GM04504 (cell line): ENCODE measurements around the gene PITHD1.
"Not testable (repeated sequence)": the region's sequence is repeated elsewhere in the genome, so short reads cannot be mapped to it uniquely, and the experiment has no call there.

Experiments
- DNase-seq: peaks from one replicate; pipeline ENCODE4 v3.0.0-alpha.2; 2012; ENCODE audit warnings: low read depth

Gene PITHD1

DNA sequence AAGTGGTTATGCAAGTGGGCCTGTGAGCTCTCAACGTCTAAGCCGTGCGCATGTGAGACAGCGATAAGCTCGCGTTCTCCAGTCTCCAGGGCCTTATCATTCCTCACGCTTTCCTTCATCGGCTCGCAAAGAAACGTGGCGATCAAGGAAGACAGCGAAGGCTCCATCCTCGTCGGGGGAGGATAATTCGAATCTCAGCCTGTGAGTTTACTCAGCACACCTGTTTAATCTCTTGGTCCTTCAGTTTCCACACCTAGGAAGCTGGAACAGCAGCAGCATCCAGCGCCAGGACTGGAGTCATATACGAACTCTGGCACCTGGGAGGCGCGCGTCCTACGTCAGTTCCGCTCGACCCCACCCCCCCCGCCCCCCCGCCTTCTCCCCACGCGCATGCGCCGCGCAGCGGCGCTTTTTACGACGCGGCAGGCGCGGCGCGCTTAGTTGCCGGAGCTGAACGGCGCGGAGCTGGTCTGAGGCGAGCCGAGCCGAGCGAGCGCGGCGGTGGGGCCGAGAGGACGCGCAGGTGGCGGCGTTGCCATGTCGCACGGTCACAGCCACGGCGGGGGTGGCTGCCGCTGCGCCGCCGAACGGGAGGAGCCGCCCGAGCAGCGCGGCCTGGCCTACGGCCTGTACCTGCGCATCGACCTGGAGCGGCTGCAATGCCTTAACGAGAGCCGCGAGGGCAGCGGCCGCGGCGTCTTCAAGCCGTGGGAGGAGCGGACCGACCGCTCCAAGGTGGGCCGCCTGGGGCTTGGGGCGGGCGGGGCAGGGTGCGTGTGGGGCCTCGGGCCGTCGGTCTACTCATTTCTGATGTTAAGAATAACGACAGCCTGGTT lies at the start of gene PITHD1:
PITHD1 (plus strand) TSS at position 440 of the 836 bp plus-strand sequence; CDS start at position 538, 98 bp downstream.
- DNase-seq = peak; percentile 58

GRCh38 chr1:23732363-23733224 lies 45.6 kb upstream of the PITHD1 start:
- no peak for DNase-seq

DNA sequence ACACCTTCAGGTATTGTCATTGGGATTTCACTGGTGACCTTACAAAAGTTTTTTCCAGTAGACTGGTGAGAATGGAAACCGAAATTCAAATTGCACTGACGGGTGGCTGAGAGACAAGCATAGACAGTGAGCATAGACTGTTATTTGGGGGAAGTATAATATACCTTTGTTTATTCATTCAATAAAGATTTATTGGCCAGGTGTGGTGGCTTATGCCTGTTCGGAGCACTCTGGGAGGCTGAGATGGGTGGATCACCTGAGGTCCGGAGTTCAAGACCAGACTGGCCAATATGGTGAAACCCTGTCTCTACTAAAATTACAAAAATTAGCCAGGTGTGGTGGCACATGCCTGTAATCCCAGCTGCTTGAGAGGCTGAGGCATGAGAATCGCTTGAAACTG lies 44.9 kb upstream of the PITHD1 start:
- not testable (repeated sequence) for DNase-seq

- no peak for DNase-seq
Observed at GRCh38 chr1:23736437-23737134, 41.6 kb upstream of the PITHD1 start.

DNA sequence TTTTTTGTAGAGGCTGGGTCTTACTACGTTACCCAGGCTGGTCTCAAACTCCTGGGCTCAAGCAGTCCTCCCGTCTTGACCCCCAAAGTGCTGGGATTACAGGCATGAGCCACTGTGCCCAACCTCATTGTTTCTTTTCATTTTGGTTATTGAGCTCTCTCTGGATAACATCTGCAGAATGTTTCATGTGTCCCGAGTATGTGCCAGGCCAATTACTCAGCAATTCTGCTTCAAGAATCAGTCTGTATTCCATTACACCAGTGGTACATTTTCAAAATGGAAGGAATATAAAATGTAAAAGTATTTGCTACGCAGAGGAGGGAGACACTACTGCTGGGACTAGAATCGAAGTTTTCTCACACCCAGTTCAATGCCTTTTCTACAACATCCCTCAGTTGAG lies 36.6 kb upstream of the PITHD1 start:
- DNase-seq = no peak

DNA sequence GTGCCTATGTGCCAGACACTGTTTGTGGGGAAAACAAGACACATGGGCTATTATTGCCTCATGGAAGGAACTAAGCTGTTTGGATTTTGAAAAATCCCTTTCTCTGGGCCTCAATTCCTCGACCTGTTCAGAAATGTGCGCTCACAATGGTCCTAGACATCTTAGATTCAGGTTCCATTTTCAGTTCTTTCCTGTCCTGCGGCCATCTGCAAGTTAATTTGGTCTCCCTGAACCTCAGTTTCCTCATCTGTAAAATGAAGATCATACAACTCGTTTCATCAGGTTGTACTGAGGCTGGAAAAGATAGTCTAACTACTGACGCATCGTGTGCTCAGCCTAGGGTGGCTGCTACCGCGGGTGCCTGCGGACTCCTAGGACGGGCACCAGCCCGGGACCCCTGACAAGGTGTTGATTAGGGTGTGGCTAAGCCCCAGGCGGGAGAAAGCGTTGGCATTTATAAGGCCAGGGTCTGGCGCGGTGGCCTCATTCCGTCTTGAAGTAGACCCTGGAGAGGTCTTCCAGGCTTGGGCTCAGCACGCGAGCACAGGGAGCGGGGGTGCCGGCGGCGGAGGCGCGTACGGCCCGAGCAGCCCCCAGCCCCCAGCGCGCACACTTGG lies 35.4 kb upstream of the PITHD1 start:
- DNase-seq = no peak

GRCh38 chr1:23743287-23744152 lies 34.7 kb upstream of the PITHD1 start, which contains the start of gene ELOA:
Gene ELOA (plus strand): TSS chr1:23743471. CDS start chr1:23743504, 33 bp downstream.
- DNase-seq = peak; percentile 16

GRCh38 chr1:23745515-23745914 lies 32.7 kb upstream of the PITHD1 start:
- no peak for DNase-seq

GRCh38 chr1:23748016-23748415 lies 30.2 kb upstream of the PITHD1 start:
- no peak for DNase-seq

- peak; percentile 20 for DNase-seq
Observed at GRCh38 chr1:23751050-23751814, 27.0 kb upstream of the PITHD1 start.

- DNase-seq = no peak
Observed at GRCh38 chr1:23751815-23752200, 26.4 kb upstream of the PITHD1 start.

- no peak for DNase-seq
Observed at GRCh38 chr1:23752909-23753308, 25.3 kb upstream of the PITHD1 start.

- peak; percentile 32 for DNase-seq
Observed at GRCh38 chr1:23756676-23757075, 21.5 kb upstream of the PITHD1 start.

DNA sequence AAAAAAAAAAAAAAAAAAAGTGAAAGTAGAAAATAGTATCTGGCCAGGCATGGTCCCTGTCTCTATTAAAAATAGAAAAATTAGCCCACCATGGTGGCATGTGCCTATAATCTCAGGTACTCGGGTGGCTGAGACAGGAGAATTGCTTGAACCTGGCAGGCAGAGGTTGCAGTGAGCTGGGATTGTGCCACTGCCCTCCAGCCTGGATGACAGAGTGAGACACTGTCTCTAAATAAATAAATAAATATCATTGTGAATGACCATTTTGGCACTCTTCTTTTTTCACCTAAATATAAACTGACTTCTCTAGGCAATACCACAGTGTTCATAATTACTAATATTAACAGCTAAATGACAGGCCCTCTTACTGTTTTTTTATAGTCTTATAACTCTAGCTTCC lies 20.4 kb upstream of the PITHD1 start:
- DNase-seq = no peak

DNA sequence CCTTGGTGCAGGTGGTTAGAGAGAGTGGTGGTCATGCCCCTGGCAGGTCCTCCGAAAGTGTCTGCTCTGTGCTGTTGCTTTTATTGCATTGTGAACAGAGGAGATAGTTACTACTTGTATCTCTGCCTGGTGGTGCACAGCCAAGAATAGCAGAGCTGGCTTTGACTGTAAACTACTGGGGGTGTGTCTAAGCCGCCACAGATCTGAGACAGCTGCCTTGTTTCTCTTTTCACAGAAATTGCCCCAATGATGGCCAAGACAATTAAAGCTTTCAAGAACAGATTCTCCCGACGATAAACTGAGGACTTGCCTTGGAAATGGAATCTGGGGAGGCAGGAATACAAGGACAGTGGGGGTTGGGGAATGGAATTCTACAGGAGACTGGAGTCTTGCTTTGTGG lies 18.9 kb upstream of the PITHD1 start:
- no peak for DNase-seq

DNA sequence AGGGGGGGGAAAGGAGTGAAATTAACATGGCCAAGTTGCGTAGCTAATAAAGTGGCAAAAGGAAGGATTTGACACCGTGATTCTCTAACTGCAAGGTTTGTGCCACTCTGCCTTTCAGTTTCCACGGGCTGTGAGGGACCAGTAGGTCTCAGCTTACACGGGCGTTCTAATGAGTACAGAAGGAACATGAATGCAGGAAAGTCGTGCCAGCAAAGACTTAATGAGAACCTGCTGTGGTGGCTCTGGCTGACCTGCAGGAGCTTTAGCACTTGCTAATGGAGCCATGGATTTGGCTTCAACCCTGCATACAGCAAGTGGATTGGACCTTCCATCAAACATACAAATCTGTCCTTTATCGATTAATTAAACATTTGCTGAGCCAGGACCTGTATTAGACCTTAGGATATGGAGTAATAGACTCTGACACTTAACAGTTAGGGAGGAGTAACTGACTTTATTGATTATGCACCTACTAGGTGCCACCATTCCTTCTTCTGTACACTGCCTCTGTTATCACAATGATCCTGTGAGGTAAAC lies 15.1 kb upstream of the PITHD1 start:
- peak; percentile 12 for DNase-seq

GRCh38 chr1:23768733-23769132 lies 9.5 kb upstream of the PITHD1 start:
- no peak for DNase-seq

DNA sequence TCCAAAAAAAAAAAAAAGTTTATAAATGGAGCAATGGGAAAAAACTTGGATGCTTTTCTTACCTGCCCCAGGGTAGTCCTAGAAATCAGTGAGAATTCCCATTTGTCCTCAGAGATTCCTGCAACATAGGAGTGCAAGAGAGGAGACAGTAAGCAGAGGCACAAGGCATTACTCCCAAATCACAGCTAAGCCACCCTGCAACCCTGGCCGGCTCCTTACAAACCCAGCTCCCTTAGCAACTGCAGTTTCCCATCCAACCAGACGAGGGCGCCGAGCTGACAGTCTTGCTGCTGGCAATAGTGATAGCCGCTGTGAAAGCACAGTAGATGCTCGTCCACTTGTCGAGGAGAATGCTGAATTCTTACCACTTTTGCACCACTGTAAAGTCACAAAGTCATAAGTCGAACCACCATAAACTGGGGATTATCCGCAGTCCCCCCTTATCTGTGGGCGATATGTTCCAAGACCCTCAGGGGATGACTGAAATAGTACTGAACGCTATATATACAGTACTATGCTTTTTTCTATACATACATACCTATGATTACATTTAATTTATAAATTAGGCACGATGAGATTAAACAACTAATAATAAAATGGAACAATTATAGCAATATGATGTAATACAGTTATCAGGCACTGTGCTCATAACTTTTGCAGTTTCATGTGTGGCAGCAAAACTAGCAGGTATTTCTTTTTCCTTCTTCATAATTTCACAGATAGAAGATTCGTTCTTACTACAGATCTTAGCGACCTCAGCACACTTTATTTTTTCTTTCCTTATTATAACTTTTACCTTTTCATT lies 6.0 kb upstream of the PITHD1 start:
- DNase-seq = no peak

- DNase-seq = no peak
Observed at GRCh38 chr1:23772854-23773242, 5.4 kb upstream of the PITHD1 start.
